Lower leg skin (tissue), 3 donors: ENCODE results near the gene KCNJ13.

Source experiments
- POLR2A ChIP-seq, 2 donors: fragments of 450-650 bp; IDR thresholded peaks; one replicate each; pipeline ENCODE4 v1.6.1; 2016 to 2017; ENCODE audit warnings: antibody characterized with exemption in 2 of 2, mild to moderate bottlenecking in 1 of 2, moderate library complexity in 1 of 2
- TF ChIP-seq, protein P1 (sequence below), 3 donors: fragments of 450-650 bp; IDR thresholded peaks; one replicate each; pipeline ENCODE4 v1.5.1; 2016; ENCODE audit warnings: antibody characterized with exemption in 3 of 3, mild to moderate bottlenecking in 3 of 3, moderate library complexity in 2 of 3

DNA sequence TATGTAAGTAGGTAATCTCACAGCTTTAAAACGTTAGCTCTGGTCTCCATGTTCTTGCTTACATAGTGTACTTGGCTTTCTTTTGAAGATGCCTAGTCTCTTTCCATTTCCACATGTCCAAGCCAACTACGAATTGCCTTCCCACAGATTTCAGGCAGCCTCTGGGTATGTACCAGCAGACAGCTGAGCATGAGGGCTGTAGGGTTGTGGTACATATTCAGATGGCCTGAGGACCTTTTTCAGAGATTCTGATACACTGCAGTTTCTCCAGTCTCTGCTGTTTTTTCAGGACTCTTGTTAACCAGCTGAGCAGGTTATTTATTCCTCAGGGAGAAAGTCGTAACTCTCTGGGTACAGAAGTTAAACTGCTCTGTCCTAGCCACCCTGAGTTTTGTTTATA, 3.1 kb upstream of the KCNJ13 start:
- TF ChIP-seq, protein P1, sequence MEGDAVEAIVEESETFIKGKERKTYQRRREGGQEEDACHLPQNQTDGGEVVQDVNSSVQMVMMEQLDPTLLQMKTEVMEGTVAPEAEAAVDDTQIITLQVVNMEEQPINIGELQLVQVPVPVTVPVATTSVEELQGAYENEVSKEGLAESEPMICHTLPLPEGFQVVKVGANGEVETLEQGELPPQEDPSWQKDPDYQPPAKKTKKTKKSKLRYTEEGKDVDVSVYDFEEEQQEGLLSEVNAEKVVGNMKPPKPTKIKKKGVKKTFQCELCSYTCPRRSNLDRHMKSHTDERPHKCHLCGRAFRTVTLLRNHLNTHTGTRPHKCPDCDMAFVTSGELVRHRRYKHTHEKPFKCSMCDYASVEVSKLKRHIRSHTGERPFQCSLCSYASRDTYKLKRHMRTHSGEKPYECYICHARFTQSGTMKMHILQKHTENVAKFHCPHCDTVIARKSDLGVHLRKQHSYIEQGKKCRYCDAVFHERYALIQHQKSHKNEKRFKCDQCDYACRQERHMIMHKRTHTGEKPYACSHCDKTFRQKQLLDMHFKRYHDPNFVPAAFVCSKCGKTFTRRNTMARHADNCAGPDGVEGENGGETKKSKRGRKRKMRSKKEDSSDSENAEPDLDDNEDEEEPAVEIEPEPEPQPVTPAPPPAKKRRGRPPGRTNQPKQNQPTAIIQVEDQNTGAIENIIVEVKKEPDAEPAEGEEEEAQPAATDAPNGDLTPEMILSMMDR (IDR thresholded peaks at IDR 0.05): no peak
- TF ChIP-seq POLR2A (IDR thresholded peaks at IDR 0.05): no peak
